HepG2 (cell line): Measurements from ENCODE around the gene PRICKLE2. TPM values are rescaled to one million over a fixed set of nuclear protein-coding genes. Genes with fewer than 3 reads are reported as not detected.

Source experiments
- ATAC-seq: fragments of 200-7000 bp; cut with Tn5 transposase; 3 replicates; pipeline ENCODE4 v1.9.1; 2020; ENCODE audit warnings: mild to moderate bottlenecking, moderate library complexity
- BruUV-seq: library from RNA; stranded (reverse); fragments of 400-500 nt; replicated peaks from 2 replicates; lab custom pipeline; 2021; lab: Mats Ljungman, UMichigan
- CTCF ChIA-PET: fragments of 300-600 bp; formaldehyde crosslinking; extraction: SDS; loops from one replicate; lab custom pipeline; 2021; ENCODE audit warnings: low total read pairs, inconsistent platforms, low intra/inter-chr PET ratio; lab: Yijun Ruan, JAX
- POLR2A ChIA-PET: fragments of 350-600 bp; sonication (Branson Sonifier 250); formaldehyde crosslinking; loops from one replicate; lab custom pipeline; 2020; ENCODE audit warnings: antibody characterized with exemption, inconsistent platforms; lab: Yijun Ruan, JAX
- DNase-seq: peaks from one replicate; pipeline ENCODE4 v3.0.0-alpha.2; 2015; ENCODE audit warnings: low spot score
- FAIRE-seq: peaks from 3 replicates; lab custom pipeline; 2011; peaks lifted over from hg19 to GRCh38; lab: Jason Lieb, UNC
- H2AFZ ChIP-seq: one replicate; pipeline ENCODE4 v1.6.1; 2011; ENCODE audit warnings: low read length, inconsistent platforms
- H3K27ac ChIP-seq: fragments of 300-600 bp; 3 replicates; pipeline ENCODE4 v1.8.0; 2011; ENCODE audit warnings: mixed run types, mild to moderate bottlenecking, mixed read lengths, low read length, inconsistent platforms; ENCODE audit not compliant: insufficient read depth; ENCODE audit errors: extremely low read length
- H3K27me3 ChIP-seq, 2 experiments: fragments of 200-600 bp in 1 of 2; 2 replicates in 1 of 2; 3 replicates in 1 of 2; pipeline versions ENCODE4 v1.6.0 to v1.8.0; 2011; ENCODE audit warnings: low read length in 2 of 2, mild to moderate bottlenecking in 2 of 2, moderate library complexity in 2 of 2, inconsistent platforms in 1 of 2; ENCODE audit not compliant: insufficient read depth in 2 of 2, control insufficient read depth in 1 of 2
- H3K36me3 ChIP-seq, 2 experiments: fragments of 200-600 bp in 1 of 2; replicated peaks in 1 of 2; 2 replicates in 1 of 2; 3 replicates in 1 of 2; pipeline versions ENCODE4 v1.5.1 to v1.8.0; 2011; ENCODE audit warnings: low read length in 2 of 2, inconsistent platforms in 1 of 2; ENCODE audit not compliant: insufficient read depth in 2 of 2, control insufficient read depth in 1 of 2
- H3K4me1 ChIP-seq: 2 replicates; pipeline ENCODE4 v1.5.1; 2012; ENCODE audit warnings: low read length, inconsistent platforms; ENCODE audit not compliant: insufficient read depth
- H3K4me2 ChIP-seq: 2 replicates; pipeline ENCODE4 v1.6.0; 2011; ENCODE audit warnings: low read depth, low read length, inconsistent platforms
- H3K4me3 ChIP-seq, 3 experiments: fragments of 200-600 bp in 1 of 3; sonication (generic), shearing (Covaris generic) in 1 of 3; replicated peaks in 1 of 3; 2 replicates each; pipeline ENCODE4 v1.5.1; 2011 to 2016; ENCODE audit warnings: low read length in 3 of 3, inconsistent platforms in 2 of 3, low read depth in 2 of 3, mild to moderate bottlenecking in 2 of 3, control low read depth in 1 of 3, mixed read lengths in 1 of 3; ENCODE audit not compliant: insufficient read depth in 1 of 3
- H3K79me2 ChIP-seq: one replicate; pipeline ENCODE4 v1.6.1; 2011; ENCODE audit warnings: low read length, inconsistent platforms; ENCODE audit not compliant: insufficient read depth
- H3K9ac ChIP-seq: 2 replicates; pipeline ENCODE4 v1.6.0; 2011; ENCODE audit warnings: mild to moderate bottlenecking, low read depth, low read length, inconsistent platforms; ENCODE audit not compliant: insufficient read depth
- H3K9me3 ChIP-seq: 2 replicates; pipeline ENCODE4 v1.5.1; 2012; ENCODE audit warnings: mild to moderate bottlenecking, low read length
- H4K20me1 ChIP-seq: 2 replicates; pipeline ENCODE4 v1.6.0; 2011; ENCODE audit warnings: inconsistent platforms, mild to moderate bottlenecking, low read length, moderate library complexity; ENCODE audit not compliant: insufficient read depth
- ATF7 ChIP-seq, 2 experiments: fragments of 450-650 bp in 1 of 2; sonication (generic) in 1 of 2; formaldehyde crosslinking in 1 of 2; IDR thresholded peaks; 2 replicates each; pipeline versions ENCODE4 v1.4.0 to v1.6.1; 2016 to 2020; ENCODE audit warnings: antibody characterized with exemption in 1 of 2, mild to moderate bottlenecking in 1 of 2, missing genetic modification reagents in 1 of 2
- CEBPB ChIP-seq: IDR thresholded peaks from 2 replicates; pipeline ENCODE4 v1.6.1; 2011; ENCODE audit warnings: low read depth, low read length, improper control_type of control experiment, borderline replicate concordance
- SIN3B ChIP-seq: fragments of 150-350 bp; IDR thresholded peaks from 2 replicates; pipeline ENCODE4 v1.6.1; 2014; ENCODE audit warnings: low read length
- ZNF512 ChIP-seq: sonication (generic); formaldehyde crosslinking; IDR thresholded peaks from 2 replicates; pipeline ENCODE4 v1.4.0; 2020; ENCODE audit warnings: mild to moderate bottlenecking, missing genetic modification reagents
- ZNF646 ChIP-seq: sonication (generic); formaldehyde crosslinking; IDR thresholded peaks from 2 replicates; pipeline ENCODE4 v1.9.0; 2021; ENCODE audit warnings: mild to moderate bottlenecking, missing genetic modification reagents
- WGBS: methylation state at CpG from one replicate; pipeline ENCODE4 v1.1.6; 2017; ENCODE audit warnings: low lambda C conversion rate; 5-methylcytosine and 5-hydroxymethylcytosine counted together
- in situ Hi-C: cut with HindIII; loops from 2 replicates; pipeline ENCODE4 v1.10.0; 2017; ENCODE audit warnings: low pct_unique_long_range_greater_than_20kb; ENCODE audit not compliant: extremely low pct_ligation_motif_present
- intact Hi-C: fragments of 100-400 bp; cut with micrococcal nuclease; formaldehyde crosslinking; loops from one replicate; pipeline ENCODE4 v1.10.0; 2022; ENCODE audit not compliant: unreplicated experiment
- polyA plus RNA-seq, 8 experiments: library from polyadenylated mRNA; depleted of rRNA in 3 of 8; stranded (reverse) in 7 of 8; unstranded in 1 of 8; fragments of >200 nt; fragmentation: Illumina TruSeq in 4 of 8; extraction: Trizol in 4 of 8; gene quantifications; 2 replicates each; pipeline versions ENCODE4 v1.2.1 to v1.2.3, GENCODE V29; 2011 to 2016; ENCODE audit warnings: low read depth in 4 of 8, missing spikeins in 1 of 8, mixed read lengths in 1 of 8; ENCODE audit not compliant: insufficient read depth in 1 of 8
- total RNA-seq, 5 experiments: library from RNA; depleted of rRNA; stranded (reverse); fragments of >200 nt; fragmentation: Illumina TruSeq; extraction: Trizol; gene quantifications; 2 replicates each; pipeline ENCODE4 v1.2.3, GENCODE V29; 2016; ENCODE audit warnings: low read depth in 1 of 5

Gene PRICKLE2
- total and polyA plus RNA-seq, 2 of the 13 experiments (the other 11 are each of a cell fraction or from before 2014, with no cell fraction given): 0.01 to 0.07 TPM

- no peak for TF ChIP-seq ZNF646
- no peak for TF ChIP-seq SIN3B
Observed at GRCh38 chr3:64164349-64164748, 60.9 kb downstream of the PRICKLE2 start (continued).

GRCh38 chr3:64163755-64164148 lies 61.5 kb downstream of the PRICKLE2 start:
- no peaks in the 10 kb centered on the region for H3K36me3 ChIP-seq
- in situ Hi-C loops: no loop called here
- H3K4me2 ChIP-seq: no peak overlapping the region
- POLR2A ChIA-PET: no interaction called here
- no peak overlapping the region for H3K9ac ChIP-seq
- no peaks in the 10 kb centered on the region for H3K27me3 ChIP-seq
- intact Hi-C loops: no loop called here
- FAIRE-seq: no peak
- 81% methylated on average over 4 of the region's 4 CpGs for WGBS
- no peaks in the 10 kb centered on the region for H3K79me2 ChIP-seq
- H3K27ac ChIP-seq: no peak overlapping the region
- H4K20me1 ChIP-seq: no peaks in the 10 kb centered on the region
- H2AFZ ChIP-seq: no peak overlapping the region
- CTCF ChIA-PET: no interaction called here
- DNase-seq: peak; percentile 20
- TF ChIP-seq CEBPB (peak; percentile 53), ATF7 (IDR thresholded peaks at IDR 0.05) (peak; percentile 11; the same call in 1 of the 2 replicates), ATF7 (CRISPR knock-in tag; IDR thresholded peaks at IDR 0.05) (no peak), ZNF512 (CRISPR knock-in tag) (no peak)
- H3K4me3 ChIP-seq: no peak overlapping the region
- no TSS peak for BruUV-seq
- H3K4me1 ChIP-seq: peaks cover 10% of the 10 kb centered on the region
- H3K9me3 ChIP-seq: no peaks in the 10 kb centered on the region
- no peak for ATAC-seq
